DMS114 treated with DMSO at 0.1 percent for 48 hours (cell line): ENCODE data around the gene CRISPLD2.
"Not testable (repeated sequence)": the region's sequence is repeated elsewhere in the genome, so short reads cannot be mapped to it uniquely, and the experiment has no call there.

Experiments used
- DNase-seq: peaks from one replicate; lab custom pipeline; 2025; ENCODE audit not compliant: unreplicated experiment; lab: John Stamatoyannopoulos, UW

The CRISPLD2 gene

DNA sequence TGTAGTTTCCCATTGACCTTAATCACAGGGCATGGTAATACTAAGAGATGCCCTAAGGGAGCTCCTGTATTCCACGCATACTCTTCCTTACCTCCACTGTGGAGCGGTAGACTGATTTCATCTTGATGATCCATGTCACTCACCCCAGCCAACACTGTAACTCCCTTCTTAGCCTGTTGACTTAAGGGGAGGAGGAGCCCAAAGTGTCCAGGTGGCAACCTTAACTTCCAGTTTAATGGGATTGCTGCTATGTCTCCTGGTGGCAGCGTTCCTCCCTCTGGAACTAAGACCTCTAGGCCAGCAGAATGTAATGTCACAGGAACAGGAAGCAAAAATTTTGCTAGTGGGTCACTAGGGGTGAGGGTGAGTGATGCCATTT is 36.4 kb downstream of the CRISPLD2 start:
- DNase-seq = not testable (repeated sequence)

- not testable (repeated sequence) for DNase-seq
Measured at GRCh38 chr16:84856811-84857210, 37.0 kb downstream of the CRISPLD2 start.

DNA sequence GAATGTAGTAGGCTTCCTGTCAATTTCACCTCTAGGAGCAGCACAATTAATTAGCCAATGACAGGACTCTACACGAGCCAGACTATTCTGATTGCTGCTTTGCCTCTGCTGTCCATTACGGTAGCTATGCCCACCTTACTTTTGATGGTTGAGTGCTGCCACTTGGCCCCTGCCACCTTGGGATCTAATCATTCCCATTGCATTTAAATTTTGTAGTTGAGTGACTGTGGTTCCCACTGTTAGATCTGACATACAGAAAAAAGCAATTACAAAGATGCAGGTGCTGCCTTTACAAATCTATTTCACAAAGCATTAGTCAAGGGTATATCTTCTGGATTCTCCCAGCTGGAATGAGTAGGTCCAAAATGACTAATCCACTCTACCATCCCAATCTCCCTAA is 39.9 kb downstream of the CRISPLD2 start:
- no peak for DNase-seq

- no peak for DNase-seq
Measured at GRCh38 chr16:84860383-84860782, 40.6 kb downstream of the CRISPLD2 start.

GRCh38 chr16:84861671-84862070 is 41.9 kb downstream of the CRISPLD2 start:
- no peak for DNase-seq

DNA sequence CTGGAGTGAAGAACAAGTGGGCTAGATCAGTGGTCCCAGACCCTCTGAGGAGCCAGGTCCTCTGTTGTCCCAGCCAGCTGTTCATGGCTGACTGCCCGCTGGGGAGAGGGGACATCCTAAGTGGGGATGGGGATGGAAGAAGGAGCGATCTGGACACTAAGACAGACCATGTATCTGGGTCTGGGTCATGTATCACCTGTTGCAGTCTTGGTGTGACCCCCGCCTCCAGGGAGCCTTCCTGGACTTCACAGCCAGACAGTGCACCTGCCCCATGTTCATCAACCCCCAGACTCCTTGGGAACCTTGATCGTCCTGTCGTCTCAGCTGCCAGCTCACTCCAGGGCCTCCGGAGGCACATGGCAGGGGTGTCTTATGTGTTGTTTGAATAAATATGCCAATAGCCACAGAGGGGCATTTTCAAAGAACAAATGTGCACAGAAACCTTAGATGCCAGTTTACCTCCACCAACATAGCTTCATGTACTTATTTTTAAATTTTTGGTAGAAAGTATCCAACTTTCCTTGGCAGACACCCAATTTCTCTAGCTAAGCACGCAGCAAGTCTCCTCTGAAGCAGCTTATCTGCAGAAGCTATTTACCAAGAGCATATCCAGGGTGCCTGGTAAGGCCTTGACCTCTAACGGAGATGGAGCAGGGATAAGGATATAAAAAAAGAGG is 43.2 kb downstream of the CRISPLD2 start:
- DNase-seq = no peak

- no peak for DNase-seq
Measured at GRCh38 chr16:84863481-84863814, 43.7 kb downstream of the CRISPLD2 start.

DNA sequence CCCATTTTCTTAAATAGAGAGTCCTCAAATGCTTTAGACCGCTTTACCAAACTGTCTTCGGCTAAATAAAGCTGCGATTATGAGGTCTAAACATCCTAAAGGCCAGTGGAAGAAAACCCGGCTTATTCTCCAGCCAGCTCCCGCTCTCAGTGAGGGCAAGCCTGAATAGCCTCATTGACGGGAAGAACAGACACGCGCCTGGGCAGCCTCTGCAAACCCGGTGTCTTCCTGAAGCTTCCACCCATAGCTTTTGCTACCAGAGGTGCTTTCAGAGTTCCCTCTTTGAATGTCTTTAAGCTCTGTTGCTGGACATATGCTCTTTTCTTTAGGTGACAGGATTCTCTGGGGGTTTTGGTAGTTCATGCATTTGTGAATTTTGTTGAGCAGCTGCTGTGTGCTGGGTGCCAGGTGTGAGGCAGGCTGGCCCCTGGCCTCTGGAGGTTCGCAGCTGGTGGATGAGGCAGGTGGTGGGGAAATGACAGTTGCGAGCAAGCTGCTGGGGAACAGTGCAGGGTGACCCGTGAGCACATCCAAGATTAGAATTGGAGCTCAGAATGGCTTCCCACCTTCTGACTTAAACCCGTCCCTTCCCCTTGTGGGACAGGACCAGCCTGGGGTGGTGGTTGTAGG is 44.7 kb downstream of the CRISPLD2 start:
- no peak for DNase-seq

- no peak for DNase-seq
Measured at GRCh38 chr16:84867696-84868095, 47.9 kb downstream of the CRISPLD2 start.

GRCh38 chr16:84868328-84868727 is 48.5 kb downstream of the CRISPLD2 start:
- no peak for DNase-seq

DNA sequence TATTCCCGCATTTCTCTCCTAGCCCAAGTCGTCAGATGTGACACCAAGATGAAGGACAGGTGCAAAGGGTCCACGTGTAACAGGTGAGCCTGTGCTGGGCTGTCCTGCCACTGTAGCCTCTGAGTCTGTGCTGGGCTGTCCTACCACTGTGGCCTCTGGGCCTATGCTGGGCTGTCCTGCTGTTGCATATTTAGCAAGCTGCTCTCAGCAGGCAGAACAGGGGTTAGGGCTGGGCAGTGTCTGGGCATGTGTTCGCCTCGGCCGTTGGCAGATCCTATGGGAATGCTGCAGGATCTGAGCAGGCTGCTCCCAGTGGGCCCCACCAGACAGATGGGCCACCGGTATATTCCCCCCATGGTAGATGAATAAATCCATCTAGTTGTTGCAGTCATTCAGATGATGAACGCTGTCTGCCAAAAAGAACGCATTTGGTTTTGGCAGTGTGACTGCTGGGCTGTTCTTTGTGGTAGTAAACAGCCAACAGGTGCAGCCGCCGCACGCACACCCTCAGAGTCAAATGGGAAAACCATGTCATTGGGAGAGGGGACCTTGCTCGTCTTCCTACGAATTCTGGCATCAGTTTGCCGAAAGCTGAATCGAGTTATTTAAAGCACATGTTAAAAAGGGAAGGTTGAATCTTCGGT is 49.2 kb downstream of the CRISPLD2 start:
- DNase-seq = no peak

DNA sequence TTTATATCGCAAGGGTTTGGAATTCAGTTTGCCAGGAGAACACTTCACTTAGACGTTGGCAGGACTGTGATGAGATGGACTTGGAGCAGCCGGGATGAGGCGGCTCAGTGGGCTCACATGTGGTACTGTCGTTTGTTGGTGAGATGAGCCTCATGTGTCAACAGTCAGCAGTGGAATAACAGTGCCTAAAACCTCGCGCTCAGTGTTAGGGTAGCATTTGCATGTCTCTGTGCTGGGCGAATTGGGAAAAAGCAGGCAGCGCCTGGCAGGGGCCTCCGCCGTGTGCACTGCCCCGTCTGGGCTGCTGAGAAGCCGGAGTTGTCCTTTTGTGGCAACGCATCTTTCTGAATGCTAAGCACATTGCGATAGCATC is 49.7 kb downstream of the CRISPLD2 start:
- no peak for DNase-seq

- DNase-seq = not testable (repeated sequence)
Measured at GRCh38 chr16:84872971-84873370, 53.2 kb downstream of the CRISPLD2 start.

DNA sequence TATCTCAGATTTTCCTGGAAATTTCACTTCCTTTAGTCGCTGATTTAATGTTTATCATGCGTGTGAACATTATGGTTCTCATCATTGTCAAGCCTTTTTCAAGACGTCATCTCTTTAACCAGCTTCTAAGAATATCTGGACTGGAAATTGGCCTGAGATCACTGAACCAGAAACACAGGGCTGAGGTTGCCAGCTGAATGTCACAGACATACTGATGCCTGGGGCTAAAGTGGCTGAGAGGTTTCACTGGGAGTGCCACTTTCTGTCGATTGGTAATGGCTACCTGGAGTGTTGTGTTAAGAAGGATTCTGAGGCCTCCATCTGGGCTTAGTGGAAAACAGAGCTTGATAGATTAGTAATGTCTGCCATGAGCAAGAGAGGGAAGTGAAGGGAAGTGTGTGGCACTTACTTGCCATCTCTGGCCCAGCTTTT is 54.2 kb downstream of the CRISPLD2 start:
- no peak for DNase-seq

DNA sequence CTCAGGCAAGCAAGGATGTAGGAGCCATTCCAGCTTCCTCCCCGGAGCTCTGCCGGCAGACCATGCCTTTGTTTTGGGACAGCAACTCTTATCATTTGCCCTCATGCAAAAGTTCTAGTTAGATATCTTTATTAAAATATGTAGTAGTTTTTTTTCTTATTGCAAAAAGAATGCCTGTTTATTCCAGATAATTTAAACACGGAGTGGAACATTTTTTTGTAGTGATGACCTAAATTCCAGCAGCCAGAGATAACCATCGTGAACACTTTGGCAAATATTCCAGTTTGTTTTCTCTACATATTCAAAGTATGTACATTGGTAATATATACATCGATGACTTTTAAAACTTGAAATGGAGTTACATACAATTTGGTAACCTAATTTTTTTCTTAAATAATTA is 54.8 kb downstream of the CRISPLD2 start:
- DNase-seq = no peak

DNA sequence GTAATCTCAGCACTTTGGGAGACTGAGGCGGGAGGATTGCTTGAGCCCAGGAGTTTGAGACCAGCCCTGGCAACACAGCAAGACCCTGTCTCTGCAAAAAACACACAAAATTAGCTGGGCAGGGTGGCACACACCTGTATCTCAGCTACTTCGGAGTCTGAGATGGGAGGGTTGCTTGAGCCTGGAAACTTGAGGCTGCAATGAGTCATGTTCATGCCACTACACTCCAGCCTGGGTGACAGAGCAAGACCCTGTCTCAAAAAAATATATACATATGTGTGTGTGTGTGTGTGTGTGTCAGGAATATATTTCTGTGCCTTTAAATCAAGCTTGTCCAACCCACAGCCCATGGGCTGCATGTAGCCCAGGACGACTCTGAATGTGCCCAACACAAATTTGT is 55.2 kb downstream of the CRISPLD2 start:
- DNase-seq = no peak

DNA sequence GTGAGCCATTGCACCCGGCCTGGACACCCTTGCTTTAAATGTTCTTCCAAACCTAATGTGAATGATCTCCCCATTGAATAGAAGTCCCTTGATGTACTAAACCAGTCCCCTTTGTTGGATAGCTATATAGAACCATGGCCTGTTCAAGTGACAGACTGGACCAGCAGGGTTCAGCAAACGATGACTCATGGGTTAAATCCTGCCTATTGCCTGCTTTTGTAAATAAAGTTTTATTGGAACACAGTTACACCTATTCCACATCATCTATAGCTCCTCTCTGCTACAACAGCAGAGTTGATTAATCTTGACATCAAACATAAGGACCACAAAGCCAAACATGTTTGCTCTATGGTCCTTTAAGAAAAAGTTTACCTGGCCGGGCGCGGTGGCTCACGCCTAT is 56.1 kb downstream of the CRISPLD2 start:
- no peak for DNase-seq

- DNase-seq = no peak
Measured at GRCh38 chr16:84876873-84877606, 57.3 kb downstream of the CRISPLD2 start.

DNA sequence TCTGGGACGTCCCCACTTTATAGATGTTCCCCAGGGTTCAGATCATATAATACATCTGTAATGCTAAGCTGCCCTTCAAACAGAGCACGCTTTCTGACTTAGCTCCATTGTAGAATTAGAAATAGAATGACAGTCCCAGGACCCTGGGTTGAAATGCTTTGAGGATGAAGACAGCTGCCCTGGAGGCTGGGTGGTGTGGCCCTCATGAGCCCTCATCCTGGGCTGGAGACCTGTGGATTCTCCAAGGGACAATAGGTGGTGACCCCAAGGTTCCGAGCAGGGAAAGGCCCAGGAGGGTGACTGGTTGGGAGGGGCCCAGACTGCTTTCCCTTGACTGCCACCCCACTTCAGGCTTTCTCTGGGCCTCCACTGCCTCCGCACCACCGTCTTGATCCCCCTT is 59.0 kb downstream of the CRISPLD2 start:
- DNase-seq = no peak

GRCh38 chr16:84879569-84880487 is 60.0 kb downstream of the CRISPLD2 start:
- DNase-seq = no peak
